ENCODE data around the gene ARHGEF2. TPM values are rescaled to one million over a fixed set of nuclear protein-coding genes. Genes with fewer than 3 reads are reported as not detected.

ARHGEF2 gene
- total and polyA plus RNA-seq, 10 of the 15 experiments (the other 5 are each of a cell fraction or from before 2014, with no cell fraction given) = 8.1 to 113 (median 69.9) TPM

DNA sequence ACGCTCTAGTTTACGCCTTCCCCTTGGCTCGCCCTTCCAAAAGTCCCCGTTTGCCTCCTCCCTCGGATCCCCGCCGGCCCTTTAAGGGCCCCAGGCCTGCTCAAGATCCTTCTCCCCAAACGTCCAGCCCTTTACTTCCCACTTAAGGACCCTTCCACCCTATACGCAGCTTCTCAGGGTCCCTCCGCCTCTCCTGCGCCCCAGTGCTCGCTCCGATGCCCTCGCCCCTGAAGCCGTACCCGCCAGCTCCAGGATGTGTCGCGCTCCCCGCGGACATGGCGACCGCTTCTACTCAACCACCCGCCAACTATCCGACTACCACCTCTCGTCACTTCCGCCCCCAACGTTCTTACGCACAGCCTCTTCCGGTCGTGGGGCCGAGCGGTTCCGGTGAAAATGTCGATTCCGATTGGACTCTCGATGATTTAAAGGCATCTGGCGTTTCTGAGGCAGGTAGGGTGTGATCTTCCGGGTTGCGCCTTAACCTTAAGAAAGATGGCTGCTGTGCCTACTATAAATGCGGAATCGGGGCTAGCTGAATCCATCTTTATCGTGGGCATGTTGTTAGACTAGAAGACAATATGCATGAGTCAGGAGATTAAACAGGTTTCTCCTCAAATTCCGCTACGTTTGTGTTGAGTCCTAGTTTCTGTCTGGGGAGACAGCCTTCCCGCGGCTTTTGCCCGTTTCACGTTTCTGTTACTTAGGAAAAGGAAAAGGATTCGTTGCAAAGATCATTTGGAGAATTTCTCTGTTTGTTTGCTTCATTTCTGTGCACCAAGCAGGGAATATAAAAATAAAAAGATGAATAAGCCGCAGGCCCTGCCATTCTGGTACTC is 44.0 kb downstream of the ARHGEF2 start, which contains the start of gene KHDC4 (continued):
- peak; percentile 70 for TF ChIP-seq CEBPZ (IDR thresholded peaks at IDR 0.05; ENCODE audit: low read depth, low read length)
- TF ChIP-seq RBBP5 (conservative IDR thresholded peaks at IDR 0.05) = no peak
- no peak for TF ChIP-seq BCL11A (IDR thresholded peaks at IDR 0.05; ENCODE audit: low read depth, low read length)
- TF ChIP-seq LARP7 (IDR thresholded peaks at IDR 0.05) = peak; percentile 56; the same call in 1 of the 2 replicates
- TF ChIP-seq RFX5 (IDR thresholded peaks at IDR 0.05; ENCODE audit: low read depth, low read length) = no peak
- TF ChIP-seq, protein P1, sequence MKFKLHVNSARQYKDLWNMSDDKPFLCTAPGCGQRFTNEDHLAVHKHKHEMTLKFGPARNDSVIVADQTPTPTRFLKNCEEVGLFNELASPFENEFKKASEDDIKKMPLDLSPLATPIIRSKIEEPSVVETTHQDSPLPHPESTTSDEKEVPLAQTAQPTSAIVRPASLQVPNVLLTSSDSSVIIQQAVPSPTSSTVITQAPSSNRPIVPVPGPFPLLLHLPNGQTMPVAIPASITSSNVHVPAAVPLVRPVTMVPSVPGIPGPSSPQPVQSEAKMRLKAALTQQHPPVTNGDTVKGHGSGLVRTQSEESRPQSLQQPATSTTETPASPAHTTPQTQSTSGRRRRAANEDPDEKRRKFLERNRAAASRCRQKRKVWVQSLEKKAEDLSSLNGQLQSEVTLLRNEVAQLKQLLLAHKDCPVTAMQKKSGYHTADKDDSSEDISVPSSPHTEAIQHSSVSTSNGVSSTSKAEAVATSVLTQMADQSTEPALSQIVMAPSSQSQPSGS (IDR thresholded peaks at IDR 0.05; ENCODE audit: low read length) = no peak
- peak; percentile 99 for TF ChIP-seq YY1 (IDR thresholded peaks at IDR 0.05; ENCODE audit: low read depth, low read length)
- peak; percentile 56 for TF ChIP-seq SP1 (IDR thresholded peaks at IDR 0.05; ENCODE audit: low read depth, low read length)
- no peak for TF ChIP-seq NFXL1 (IDR thresholded peaks at IDR 0.05; ENCODE audit: borderline replicate concordance)
- peak; percentile 94; the same call in 1 of the 2 replicates for TF ChIP-seq POLR2AphosphoS2 (IDR thresholded peaks at IDR 0.05; ENCODE audit: low read depth, low read length)
- peak; percentile 96 for TF ChIP-seq PML (IDR thresholded peaks at IDR 0.05; ENCODE audit: low read length)
- TF ChIP-seq SMARCA5 (IDR thresholded peaks at IDR 0.05) = peak; percentile 77; the same call in 1 of the 2 replicates
- TF ChIP-seq CREB1 (IDR thresholded peaks at IDR 0.05; ENCODE audit: low read depth) = peak; percentile 94
- peak; percentile 94 for TF ChIP-seq TAF1 (IDR thresholded peaks at IDR 0.05; ENCODE audit: borderline replicate concordance, low read depth, low read length)
- no peak for TF ChIP-seq EED (IDR thresholded peaks at IDR 0.05; ENCODE audit: low read depth)
- TF ChIP-seq STAT3 (IDR thresholded peaks at IDR 0.05; ENCODE audit: low read depth, low read length) = no peak
- TF ChIP-seq BCLAF1 (IDR thresholded peaks at IDR 0.05) = no peak
- TF ChIP-seq REST (IDR thresholded peaks at IDR 0.05; ENCODE audit: low read depth, low read length) = no peak
- TF ChIP-seq POU2F2 (IDR thresholded peaks at IDR 0.05; ENCODE audit: borderline replicate concordance, low read depth, low read length) = peak; percentile 64; the same call in 2 of the 3 replicates

Measured in GM12878 (cell line).